ENCODE data around the gene OSBP2.

GRCh38 chr22:30930228-30930627, 235.6 kb downstream of the OSBP2 start:
- TF ChIP-seq CTCF (IDR thresholded peaks at IDR 0.05; ENCODE audit: low read depth, low read length, poor library complexity, severe bottlenecking) = no peak
- TF ChIP-seq EZH2phosphoT487 (IDR thresholded peaks at IDR 0.05; ENCODE audit: borderline replicate concordance, low read length) = no peak
